Tibial nerve (tissue), 4 donors: ENCODE measurements around the gene TMTC1.

Experiments used
- CTCF ChIP-seq, 5 experiments: fragments of 200-600 bp in 3 of 5; fragments of 450-650 bp in 2 of 5; sonication (generic) in 3 of 5; IDR thresholded peaks; one replicate each; pipeline ENCODE4 v1.5.1; 2016 to 2019; ENCODE audit warnings: antibody characterized with exemption in 5 of 5, mild to moderate bottlenecking in 3 of 5, moderate library complexity in 2 of 5
- EP300 ChIP-seq, 2 donors: sonication (generic); formaldehyde crosslinking; IDR thresholded peaks; one replicate each; pipeline ENCODE4 v1.6.1; 2017; ENCODE audit warnings: antibody characterized with exemption in 2 of 2, mild to moderate bottlenecking in 1 of 2
- POLR2A ChIP-seq, 2 donors: fragments of 450-650 bp; IDR thresholded peaks; one replicate each; pipeline ENCODE4 v1.6.1; 2017; ENCODE audit warnings: antibody characterized with exemption in 2 of 2, mild to moderate bottlenecking in 2 of 2, moderate library complexity in 2 of 2

- TF ChIP-seq POLR2A (IDR thresholded peaks at IDR 0.05): no peak
- TF ChIP-seq CTCF (IDR thresholded peaks at IDR 0.05): no peak
- no peak for TF ChIP-seq EP300 (IDR thresholded peaks at IDR 0.05)
Measured at GRCh38 chr12:29781188-29781587, 2.6 kb downstream of the TMTC1 start.
